ENCODE results near the gene TXNL1. TPM values are rescaled to one million over a fixed set of nuclear protein-coding genes. Genes with fewer than 3 reads are reported as not detected.

TXNL1 gene
- total and polyA plus RNA-seq, 2 donors from 2014 or later, result 54.0 to 91.1 TPM

DNA sequence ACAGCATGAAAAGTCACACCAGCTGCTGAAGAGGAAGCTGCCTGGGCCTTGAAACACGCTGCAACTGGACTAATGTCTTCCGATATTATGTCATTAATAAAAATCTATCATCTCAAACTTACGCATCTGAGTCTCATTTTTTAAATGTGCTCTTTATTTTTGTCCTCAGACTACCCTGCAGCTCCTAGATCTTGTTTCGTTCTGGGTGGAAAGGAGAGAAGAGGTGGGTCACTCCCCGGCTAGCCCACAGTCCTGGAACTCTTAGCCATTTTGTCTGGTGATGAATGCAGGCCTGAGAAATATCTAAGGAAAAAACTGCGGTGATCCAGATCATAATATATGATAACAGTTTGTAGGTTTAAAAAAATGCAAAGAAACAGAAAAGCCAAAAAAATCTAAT lies 73.3 kb downstream of the TXNL1 start:
- Histone ChIP-seq H3K4me3 (ENCODE audit: low read length in 3 of 3) (no peak overlapping the region), H3K9ac (ENCODE audit: low read length in 3 of 3) (no peak overlapping the region), H3K9me3 (ENCODE audit: control insufficient read depth in 2 of 3, insufficient read depth in 1 of 3, low read length in 3 of 3) (no peaks in the 10 kb centered on the region), H3K4me1 (ENCODE audit: control insufficient read depth in 2 of 3, insufficient read depth in 2 of 3, low read depth in 1 of 3, low read length in 3 of 3) (no peaks in the 10 kb centered on the region), H3K27ac (ENCODE audit: low read depth in 2 of 2, low read length in 2 of 2) (no peak overlapping the region), H3K36me3 (ENCODE audit: control insufficient read depth in 2 of 3, insufficient read depth in 3 of 3, low read length in 3 of 3) (no peaks in the 10 kb centered on the region), H3K27me3 (ENCODE audit: control insufficient read depth, insufficient read depth, low read length) (no peaks in the 10 kb centered on the region)
- TF ChIP-seq CTCF (IDR thresholded peaks at IDR 0.05; ENCODE audit: borderline replicate concordance, extremely low read depth, insufficient read depth), result no peak
- DNase-seq (no peak), FAIRE-seq (no peak)
- intact Hi-C loops (cut with DNase I), result no loop called here

DNA sequence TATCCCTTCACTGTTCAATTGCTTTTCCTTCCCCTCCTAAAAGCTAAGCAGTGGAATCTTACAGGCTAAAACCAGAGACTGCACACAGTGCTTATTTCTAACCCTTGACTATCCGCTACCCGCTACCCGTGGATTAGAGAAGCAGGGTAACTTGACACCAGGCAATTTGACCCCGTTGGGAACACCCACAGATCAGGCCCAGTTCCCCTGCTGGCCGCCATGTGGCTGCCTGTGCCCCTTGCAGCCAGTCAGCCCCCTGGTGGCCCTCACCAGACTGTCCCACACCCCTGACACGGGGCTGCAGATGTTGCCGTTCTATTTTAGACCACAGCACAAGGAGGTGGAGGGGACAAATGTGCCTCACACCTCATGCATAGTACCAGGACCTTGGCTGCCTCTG lies 74.8 kb downstream of the TXNL1 start:
- H3K27me3 ChIP-seq (ENCODE audit: control insufficient read depth, insufficient read depth, low read length), result no peaks in the 10 kb centered on the region
- no peaks in the 10 kb centered on the region for H3K9me3 ChIP-seq (ENCODE audit: control insufficient read depth in 2 of 3, insufficient read depth in 1 of 3, low read length in 3 of 3)
- no peak overlapping the region for H3K27ac ChIP-seq (ENCODE audit: low read depth in 2 of 2, low read length in 2 of 2)
- FAIRE-seq (no peak), DNase-seq (peak in 4 of 5 donors; percentile 55 to 61 (median 60))
- no peak overlapping the region for H3K4me3 ChIP-seq (ENCODE audit: low read length in 3 of 3)
- no peaks in the 10 kb centered on the region for H3K36me3 ChIP-seq (ENCODE audit: control insufficient read depth in 2 of 3, insufficient read depth in 3 of 3, low read length in 3 of 3)
- no peak overlapping the region for H3K9ac ChIP-seq (ENCODE audit: low read length in 3 of 3)
- H3K4me1 ChIP-seq (ENCODE audit: control insufficient read depth in 2 of 3, insufficient read depth in 2 of 3, low read depth in 1 of 3, low read length in 3 of 3), result no peaks in the 10 kb centered on the region
- TF ChIP-seq CTCF (IDR thresholded peaks at IDR 0.05; ENCODE audit: borderline replicate concordance, extremely low read depth, insufficient read depth), result no peak
- intact Hi-C loops (cut with DNase I), result no loop called here

- no peak for DNase-seq
- no peak overlapping the region for H3K27ac ChIP-seq (ENCODE audit: low read depth in 2 of 2, low read length in 2 of 2)
- intact Hi-C loops (cut with DNase I), result no loop called here
These were observed 75.9 kb downstream of the TXNL1 start for GRCh38 chr18:56562479-56562878.

More at GRCh38 chr18:56562479-56562878, 75.9 kb downstream of the TXNL1 start:
- FAIRE-seq, result no peak
- Histone ChIP-seq H3K9ac (ENCODE audit: low read length in 3 of 3) (no peak overlapping the region), H3K27me3 (ENCODE audit: control insufficient read depth, insufficient read depth, low read length) (no peaks in the 10 kb centered on the region), H3K36me3 (ENCODE audit: control insufficient read depth in 2 of 3, insufficient read depth in 3 of 3, low read length in 3 of 3) (no peaks in the 10 kb centered on the region), H3K9me3 (ENCODE audit: control insufficient read depth in 2 of 3, insufficient read depth in 1 of 3, low read length in 3 of 3) (no peaks in the 10 kb centered on the region), H3K4me1 (ENCODE audit: control insufficient read depth in 2 of 3, insufficient read depth in 2 of 3, low read depth in 1 of 3, low read length in 3 of 3) (no peaks in the 10 kb centered on the region), H3K4me3 (ENCODE audit: low read length in 3 of 3) (no peak overlapping the region)
- TF ChIP-seq CTCF (IDR thresholded peaks at IDR 0.05; ENCODE audit: borderline replicate concordance, extremely low read depth, insufficient read depth), result no peak
